Neural cell (in vitro differentiated cells): ENCODE data around the gene HLF. TPM values are rescaled to one million over a fixed set of nuclear protein-coding genes. Genes with fewer than 3 reads are reported as not detected.

Source experiments
- H2AFZ ChIP-seq: fragments of 200-600, 300-800 bp; sonication (generic), shearing (Covaris generic); 2 replicates; pipeline ENCODE4 v1.6.0; 2014; ENCODE audit warnings: low read depth, mild to moderate bottlenecking, antibody characterized with exemption, low read length, moderate library complexity
- H3F3A ChIP-seq: fragments of 200-600 bp; shearing (Covaris generic); 2 replicates; pipeline ENCODE4 v1.6.1; 2016; ENCODE audit warnings: mild to moderate bottlenecking, moderate library complexity, mixed read lengths, antibody characterized with exemption, low read length; ENCODE audit not compliant: insufficient read depth, poor library complexity, severe bottlenecking
- H3K27ac ChIP-seq: fragments of 200-600, 300-800 bp; sonication (generic), shearing (Covaris generic); 2 replicates; pipeline ENCODE4 v1.5.1; 2014; ENCODE audit warnings: mild to moderate bottlenecking, low read length, moderate library complexity
- H3K27me3 ChIP-seq: fragments of 300-800, 200-600 bp; sonication (generic), shearing (Covaris generic); 2 replicates; pipeline ENCODE4 v1.6.0; 2014; ENCODE audit warnings: mild to moderate bottlenecking, low read depth, low read length, moderate library complexity; ENCODE audit not compliant: insufficient read depth
- H3K36me3 ChIP-seq: fragments of 300-800, 200-600 bp; sonication (generic), shearing (Covaris generic); 2 replicates; pipeline ENCODE4 v1.5.1; 2014; ENCODE audit warnings: mild to moderate bottlenecking, antibody characterized with exemption, low read length, moderate library complexity; ENCODE audit not compliant: insufficient read depth
- H3K4me2 ChIP-seq: fragments of 300-800, 200-600 bp; sonication (generic), shearing (Covaris generic); 2 replicates; pipeline ENCODE4 v1.6.0; 2014; ENCODE audit warnings: mild to moderate bottlenecking, low read length
- H3K4me3 ChIP-seq: fragments of 300-800, 200-600 bp; sonication (generic), shearing (Covaris generic); 2 replicates; pipeline ENCODE4 v1.5.1; 2014; ENCODE audit warnings: mild to moderate bottlenecking, low read length, moderate library complexity
- H3K79me2 ChIP-seq: fragments of 200-600 bp; shearing (Covaris generic); replicated peaks from 2 replicates; pipeline ENCODE4 v1.6.0; 2014; ENCODE audit warnings: mild to moderate bottlenecking, low read length, moderate library complexity; ENCODE audit not compliant: insufficient read depth
- H3K9ac ChIP-seq: fragments of 300-800, 200-600 bp; sonication (generic), shearing (Covaris generic); 2 replicates; pipeline ENCODE4 v1.6.1; 2016; ENCODE audit warnings: mild to moderate bottlenecking, low read length, mixed read lengths
- H3K9me2 ChIP-seq: fragments of 200-600 bp; shearing (Covaris generic); 2 replicates; pipeline ENCODE4 v1.6.1; 2016; ENCODE audit warnings: mild to moderate bottlenecking, low read length, mixed read lengths; ENCODE audit not compliant: insufficient read depth
- H3K9me3 ChIP-seq: fragments of 200-600, 300-800 bp; sonication (generic), shearing (Covaris generic); 2 replicates; pipeline ENCODE4 v1.6.1; 2016; ENCODE audit warnings: mild to moderate bottlenecking, mixed run types, low read length, moderate library complexity, mixed read lengths
- H4K20me1 ChIP-seq: fragments of 200-600 bp; shearing (Covaris generic); 2 replicates; pipeline ENCODE4 v1.6.1; 2016; ENCODE audit warnings: mild to moderate bottlenecking, mixed run types; ENCODE audit not compliant: insufficient read depth
- CTCF ChIP-seq: fragments of 450-650 bp; IDR thresholded peaks from 2 replicates; pipeline ENCODE4 v1.5.1; 2014; ENCODE audit warnings: antibody characterized with exemption, mild to moderate bottlenecking, moderate library complexity; ENCODE audit not compliant: poor library complexity, severe bottlenecking
- EP300 ChIP-seq: fragments of 450-650 bp; conservative IDR thresholded peaks from 2 replicates; pipeline ENCODE4 v1.6.1; 2014; ENCODE audit warnings: antibody characterized with exemption, mild to moderate bottlenecking, moderate library complexity; ENCODE audit not compliant: poor library complexity, severe bottlenecking
- EZH2 ChIP-seq: fragments of 200-600, 300-800 bp; shearing (Covaris generic), sonication (generic); IDR thresholded peaks from 2 replicates; pipeline ENCODE4 v1.6.1; 2014; ENCODE audit warnings: antibody characterized with exemption, low read length, borderline replicate concordance, mild to moderate bottlenecking; ENCODE audit not compliant: insufficient read depth, poor library complexity, severe bottlenecking
- MXI1 ChIP-seq: fragments of 450-650 bp; conservative IDR thresholded peaks from 2 replicates; pipeline ENCODE4 v1.6.1; 2014; ENCODE audit warnings: antibody characterized with exemption, mild to moderate bottlenecking; ENCODE audit not compliant: poor library complexity, severe bottlenecking
- POLR2AphosphoS5 ChIP-seq: IDR thresholded peaks from 2 replicates; pipeline ENCODE4 v1.6.1; 2012
- RAD21 ChIP-seq: fragments of 450-650 bp; conservative IDR thresholded peaks from 2 replicates; pipeline ENCODE4 v1.6.1; 2014; ENCODE audit warnings: antibody characterized with exemption, mild to moderate bottlenecking, moderate library complexity
- SMC3 ChIP-seq: fragments of 450-650 bp; conservative IDR thresholded peaks from 2 replicates; pipeline ENCODE4 v1.6.1; 2014; ENCODE audit warnings: antibody characterized with exemption, mild to moderate bottlenecking, moderate library complexity; ENCODE audit not compliant: poor library complexity
- TAF1 ChIP-seq: IDR thresholded peaks from 2 replicates; pipeline ENCODE4 v1.6.1; 2012; ENCODE audit warnings: low read depth
- polyA plus RNA-seq: library from polyadenylated mRNA; depleted of rRNA; stranded (reverse); fragments of >200 nt; gene quantifications from 2 replicates; pipeline ENCODE4 v1.2.3, GENCODE V29; 2014
- TF ChIP-seq, protein P1 (sequence below): IDR thresholded peaks from 2 replicates; pipeline ENCODE4 v1.6.1; 2012; ENCODE audit warnings: borderline replicate concordance

HLF gene
- polyA plus RNA-seq, 1 donor from 2014 or later, result 0.71 TPM

DNA sequence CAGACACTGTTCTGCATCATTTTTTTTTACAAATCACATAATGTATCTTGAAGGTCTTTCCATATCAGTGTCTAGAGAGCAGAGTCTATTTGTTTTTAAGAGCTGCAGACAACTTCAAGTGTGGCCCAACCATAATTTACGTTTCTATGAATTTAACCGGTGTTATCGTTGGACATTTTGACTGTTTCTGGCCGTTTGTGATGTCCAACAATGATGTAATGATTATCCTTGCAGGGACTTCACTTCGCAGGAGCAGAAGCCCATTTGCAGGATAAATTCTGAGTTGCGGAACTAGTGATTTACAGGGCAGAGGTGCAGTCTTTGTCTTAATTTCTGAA, 26.9 kb upstream of the HLF start:
- peaks cover 9% of the 10 kb centered on the region for H3F3A ChIP-seq
- no peaks in the 10 kb centered on the region for H3K9me3 ChIP-seq
- no peaks in the 10 kb centered on the region for H3K9me2 ChIP-seq
- peak overlapping the region; percentile 31 for H3K4me2 ChIP-seq
- no peaks in the 10 kb centered on the region for H4K20me1 ChIP-seq
- H3K36me3 ChIP-seq, result no peaks in the 10 kb centered on the region
- peak overlapping the region; percentile 16 for H2AFZ ChIP-seq
- TF ChIP-seq CTCF (no peak), EP300 (no peak), MXI1 (no peak), RAD21 (no peak), TAF1 (no peak), EZH2 (no peak), POLR2AphosphoS5 (no peak), SMC3 (no peak)
- TF ChIP-seq, protein P1, sequence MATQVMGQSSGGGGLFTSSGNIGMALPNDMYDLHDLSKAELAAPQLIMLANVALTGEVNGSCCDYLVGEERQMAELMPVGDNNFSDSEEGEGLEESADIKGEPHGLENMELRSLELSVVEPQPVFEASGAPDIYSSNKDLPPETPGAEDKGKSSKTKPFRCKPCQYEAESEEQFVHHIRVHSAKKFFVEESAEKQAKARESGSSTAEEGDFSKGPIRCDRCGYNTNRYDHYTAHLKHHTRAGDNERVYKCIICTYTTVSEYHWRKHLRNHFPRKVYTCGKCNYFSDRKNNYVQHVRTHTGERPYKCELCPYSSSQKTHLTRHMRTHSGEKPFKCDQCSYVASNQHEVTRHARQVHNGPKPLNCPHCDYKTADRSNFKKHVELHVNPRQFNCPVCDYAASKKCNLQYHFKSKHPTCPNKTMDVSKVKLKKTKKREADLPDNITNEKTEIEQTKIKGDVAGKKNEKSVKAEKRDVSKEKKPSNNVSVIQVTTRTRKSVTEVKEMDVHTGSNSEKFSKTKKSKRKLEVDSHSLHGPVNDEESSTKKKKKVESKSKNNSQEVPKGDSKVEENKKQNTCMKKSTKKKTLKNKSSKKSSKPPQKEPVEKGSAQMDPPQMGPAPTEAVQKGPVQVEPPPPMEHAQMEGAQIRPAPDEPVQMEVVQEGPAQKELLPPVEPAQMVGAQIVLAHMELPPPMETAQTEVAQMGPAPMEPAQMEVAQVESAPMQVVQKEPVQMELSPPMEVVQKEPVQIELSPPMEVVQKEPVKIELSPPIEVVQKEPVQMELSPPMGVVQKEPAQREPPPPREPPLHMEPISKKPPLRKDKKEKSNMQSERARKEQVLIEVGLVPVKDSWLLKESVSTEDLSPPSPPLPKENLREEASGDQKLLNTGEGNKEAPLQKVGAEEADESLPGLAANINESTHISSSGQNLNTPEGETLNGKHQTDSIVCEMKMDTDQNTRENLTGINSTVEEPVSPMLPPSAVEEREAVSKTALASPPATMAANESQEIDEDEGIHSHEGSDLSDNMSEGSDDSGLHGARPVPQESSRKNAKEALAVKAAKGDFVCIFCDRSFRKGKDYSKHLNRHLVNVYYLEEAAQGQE, result no peak
- H3K27ac ChIP-seq, result peak overlapping the region; percentile 22
- H3K9ac ChIP-seq, result peak overlapping the region; percentile 35
- H3K27me3 ChIP-seq, result no peaks in the 10 kb centered on the region
- H3K4me3 ChIP-seq, result peak overlapping the region; percentile 70
- H3K79me2 ChIP-seq, result no peaks in the 10 kb centered on the region

DNA sequence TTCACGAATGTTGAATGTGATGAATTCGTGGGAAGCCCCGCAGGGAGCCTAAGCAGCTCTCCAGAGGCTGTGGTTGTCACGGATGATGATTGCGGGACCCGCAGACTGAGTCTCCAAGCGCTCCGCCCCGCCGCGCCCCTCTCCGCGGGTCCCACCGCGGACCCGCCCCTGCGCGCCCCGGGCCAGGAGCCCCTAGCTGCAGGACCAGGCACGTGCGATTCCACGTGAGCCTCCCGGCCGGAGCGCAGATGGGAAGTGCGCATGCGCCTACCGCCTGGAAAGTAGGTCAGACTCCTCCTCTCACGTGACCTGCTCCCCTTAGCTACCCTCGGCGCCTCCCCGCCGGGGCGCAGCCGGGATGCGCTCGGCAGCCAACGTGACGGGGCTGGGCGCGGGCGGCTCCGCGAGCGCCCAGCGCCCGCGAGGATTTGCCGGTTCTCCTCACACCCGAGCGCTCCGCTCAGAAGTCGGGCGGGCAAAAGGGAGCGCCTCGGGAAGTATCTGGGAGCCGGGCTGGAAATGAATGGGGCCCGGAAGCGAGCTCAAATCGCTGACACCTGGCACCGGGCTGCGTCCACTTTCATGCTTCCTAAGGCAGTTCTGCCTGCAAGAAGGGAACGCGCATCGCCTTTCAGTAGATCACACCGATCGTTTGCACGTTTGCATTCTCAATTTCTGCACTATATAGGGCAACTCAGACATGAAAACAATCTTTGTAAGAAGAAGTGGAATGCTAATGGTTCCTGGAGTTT, 26.4 kb upstream of the HLF start:
- Histone ChIP-seq H3K9me3 (no peaks in the 10 kb centered on the region), H3K9ac (peak overlapping the region; percentile 52), H3K36me3 (no peaks in the 10 kb centered on the region), H3F3A (peaks cover 9% of the 10 kb centered on the region), H3K79me2 (no peaks in the 10 kb centered on the region), H3K4me2 (peak overlapping the region; percentile 70), H4K20me1 (no peaks in the 10 kb centered on the region), H3K27ac (peak overlapping the region; percentile 40), H3K27me3 (no peaks in the 10 kb centered on the region), H3K9me2 (no peaks in the 10 kb centered on the region), H3K4me3 (peak overlapping the region; percentile 70), H2AFZ (peak overlapping the region; percentile 27)
- no peak for TF ChIP-seq EZH2
- peak; percentile 56 for TF ChIP-seq POLR2AphosphoS5
- peak; percentile 61 for TF ChIP-seq EP300
- peak; percentile 96 for TF ChIP-seq MXI1
- no peak for TF ChIP-seq CTCF
- no peak for TF ChIP-seq RAD21
- no peak for TF ChIP-seq SMC3
- TF ChIP-seq, protein P1, result no peak
- no peak for TF ChIP-seq TAF1
